Measurements from ENCODE around the gene LPP. TPM values are rescaled to one million over a fixed set of nuclear protein-coding genes. Genes with fewer than 3 reads are reported as not detected.
A peak's percentile ranks its signal among the peaks of the same experiment; 100 is the strongest.

LPP gene
- total RNA-seq, 4 donors from 2014 or later: 56.0 to 65.7 (median 58.1) TPM

DNA sequence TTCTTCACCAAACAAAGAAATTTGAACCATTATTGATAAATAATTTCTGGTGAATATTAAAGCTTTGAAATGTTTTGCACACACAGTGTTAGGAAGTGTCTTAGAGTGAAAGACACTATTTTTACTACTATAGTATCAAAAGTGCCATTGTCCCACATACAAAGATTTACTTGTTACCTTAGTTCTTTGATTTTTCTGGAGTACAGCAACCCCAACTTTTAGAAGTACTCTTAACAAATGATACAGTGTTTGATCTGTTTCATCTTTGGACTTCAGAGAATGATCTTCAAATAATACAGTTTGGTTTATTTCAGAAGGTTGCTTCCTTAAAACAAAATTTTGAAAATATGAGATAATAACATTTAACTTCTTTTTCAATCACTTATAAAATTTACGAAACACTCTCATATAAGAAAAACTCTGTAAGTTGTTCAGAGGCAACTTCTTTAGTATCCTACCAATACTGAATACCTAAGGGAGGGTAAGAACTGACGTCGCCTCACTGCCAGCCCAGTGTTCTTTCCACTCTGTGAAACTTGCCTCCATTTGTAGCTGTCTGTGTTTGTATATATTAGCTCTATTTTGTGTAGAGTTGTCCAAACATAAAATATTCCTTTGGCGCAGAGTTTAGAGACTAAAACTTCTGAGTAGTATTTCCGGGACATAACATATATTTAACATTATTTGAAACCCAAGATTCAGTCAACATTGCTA is 464.2 kb downstream of the LPP start:
- no peak overlapping the region for H3K27ac ChIP-seq

DNA sequence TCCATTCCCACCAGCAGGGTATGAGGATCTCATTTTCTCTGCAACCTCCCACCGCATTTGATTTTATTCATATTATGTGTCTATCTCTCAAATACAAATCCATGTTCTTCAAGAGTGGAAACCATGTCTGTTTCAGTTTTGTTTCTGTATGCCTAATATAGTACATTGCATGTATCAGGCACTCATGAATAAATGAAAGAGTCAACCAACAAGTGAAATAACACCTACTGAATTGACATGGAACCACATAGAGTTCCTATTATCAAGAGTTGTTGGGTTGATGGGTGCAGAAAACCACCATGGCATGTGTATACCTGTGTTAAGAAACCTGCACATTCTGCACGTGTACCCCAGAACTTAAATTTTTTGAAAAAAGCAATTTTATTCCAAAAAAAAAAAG is 466.8 kb downstream of the LPP start:
- ATAC-seq (no peak), DNase-seq (no peak)
- Histone ChIP-seq H3K36me3 (no peaks in the 10 kb centered on the region), H3K4me1 (peaks cover 15 to 31% of the 10 kb centered on the region in 2 donors), H3K27me3 (no peaks in the 10 kb centered on the region), H3K27ac (no peak overlapping the region), H3K9me3 (no peaks in the 10 kb centered on the region), H3K4me3 (no peak overlapping the region)
- TF ChIP-seq, protein P1, sequence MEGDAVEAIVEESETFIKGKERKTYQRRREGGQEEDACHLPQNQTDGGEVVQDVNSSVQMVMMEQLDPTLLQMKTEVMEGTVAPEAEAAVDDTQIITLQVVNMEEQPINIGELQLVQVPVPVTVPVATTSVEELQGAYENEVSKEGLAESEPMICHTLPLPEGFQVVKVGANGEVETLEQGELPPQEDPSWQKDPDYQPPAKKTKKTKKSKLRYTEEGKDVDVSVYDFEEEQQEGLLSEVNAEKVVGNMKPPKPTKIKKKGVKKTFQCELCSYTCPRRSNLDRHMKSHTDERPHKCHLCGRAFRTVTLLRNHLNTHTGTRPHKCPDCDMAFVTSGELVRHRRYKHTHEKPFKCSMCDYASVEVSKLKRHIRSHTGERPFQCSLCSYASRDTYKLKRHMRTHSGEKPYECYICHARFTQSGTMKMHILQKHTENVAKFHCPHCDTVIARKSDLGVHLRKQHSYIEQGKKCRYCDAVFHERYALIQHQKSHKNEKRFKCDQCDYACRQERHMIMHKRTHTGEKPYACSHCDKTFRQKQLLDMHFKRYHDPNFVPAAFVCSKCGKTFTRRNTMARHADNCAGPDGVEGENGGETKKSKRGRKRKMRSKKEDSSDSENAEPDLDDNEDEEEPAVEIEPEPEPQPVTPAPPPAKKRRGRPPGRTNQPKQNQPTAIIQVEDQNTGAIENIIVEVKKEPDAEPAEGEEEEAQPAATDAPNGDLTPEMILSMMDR (IDR thresholded peaks at IDR 0.05 in 4 of 5, conservative IDR thresholded peaks at IDR 0.05 in 1 of 5): no peak
- TF ChIP-seq POLR2A (IDR thresholded peaks at IDR 0.05): no peak
- intact Hi-C loops (cut with DNase I; ENCODE audit: low total_unique reads) (no loop called here), in situ Hi-C loops (cut with MboI; ENCODE audit: low sequenced_read_pairs in 4 of 4) (no loop called here)

More for the DNA sequence above, 464.2 kb downstream of the LPP start:
- intact Hi-C loops (cut with DNase I; ENCODE audit: low total_unique reads) (no loop called here), in situ Hi-C loops (cut with MboI; ENCODE audit: low sequenced_read_pairs in 4 of 4) (no loop called here)
- H3K36me3 ChIP-seq: no peaks in the 10 kb centered on the region
- H3K9me3 ChIP-seq: no peaks in the 10 kb centered on the region
- DNase-seq: no peak
- no peak for ATAC-seq
- H3K4me1 ChIP-seq: peaks cover 3 to 12% of the 10 kb centered on the region in 2 donors
- TF ChIP-seq, protein P1 (IDR thresholded peaks at IDR 0.05 in 4 of 5, conservative IDR thresholded peaks at IDR 0.05 in 1 of 5): no peak
- TF ChIP-seq POLR2A (IDR thresholded peaks at IDR 0.05): no peak
- H3K27me3 ChIP-seq: no peaks in the 10 kb centered on the region
- H3K4me3 ChIP-seq: no peak overlapping the region

DNA sequence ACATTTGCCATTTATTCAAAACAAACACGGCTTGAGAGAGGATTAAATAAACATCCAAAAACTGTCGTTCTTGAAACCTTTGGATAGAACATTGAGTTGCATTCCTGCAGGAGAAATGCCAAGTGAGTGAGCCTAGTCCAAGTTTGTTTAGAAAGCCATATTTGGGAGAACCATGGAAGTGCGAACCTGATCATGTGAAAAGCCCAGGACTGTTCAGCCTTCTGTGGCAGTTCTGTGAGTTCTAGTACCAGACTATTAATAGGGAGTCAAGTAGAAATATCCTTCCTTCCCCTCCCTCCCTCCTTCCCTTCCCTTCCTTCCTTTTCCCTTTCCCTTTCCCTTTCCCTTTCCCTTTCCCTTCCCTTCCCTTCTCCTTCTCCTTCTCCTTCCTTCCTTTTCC is 470.4 kb downstream of the LPP start:
- no peaks in the 10 kb centered on the region for H3K27me3 ChIP-seq
- H3K9me3 ChIP-seq: no peaks in the 10 kb centered on the region
- peak; percentile 54 to 55 for DNase-seq
- peak; percentile 95 to 97 for ATAC-seq
- H3K4me1 ChIP-seq: peaks cover 12 to 19% of the 10 kb centered on the region in 2 donors
- intact Hi-C loops (cut with DNase I; ENCODE audit: low total_unique reads) (no loop called here), in situ Hi-C loops (cut with MboI; ENCODE audit: low sequenced_read_pairs in 4 of 4) (no loop called here)
- no peak overlapping the region for H3K4me3 ChIP-seq
- H3K36me3 ChIP-seq: no peaks in the 10 kb centered on the region
- H3K27ac ChIP-seq: peak overlapping the region; percentile 10 to 65 (median 39)
- TF ChIP-seq POLR2A (IDR thresholded peaks at IDR 0.05): no peak

DNA sequence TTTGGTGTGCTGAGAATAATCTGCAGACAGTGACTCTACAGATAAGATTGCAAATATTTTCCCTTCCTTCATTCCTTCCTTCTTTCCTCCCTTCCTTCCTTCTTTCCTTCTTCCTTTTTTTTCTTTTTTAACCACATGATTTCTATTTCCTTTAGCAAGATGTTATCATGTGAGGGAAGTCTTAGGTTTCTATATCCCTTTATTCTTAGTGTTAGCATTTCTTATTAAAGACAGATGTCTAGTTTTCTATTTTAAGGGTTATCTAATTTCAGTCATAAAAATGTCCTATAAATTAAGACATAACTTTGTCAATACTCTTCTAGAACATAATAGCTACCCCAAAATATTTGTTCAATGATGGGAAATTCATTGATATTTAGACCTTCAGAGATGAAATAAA is 470.9 kb downstream of the LPP start:
- peak overlapping the region; percentile 10 to 65 (median 39) for H3K27ac ChIP-seq
- TF ChIP-seq POLR2A (IDR thresholded peaks at IDR 0.05): no peak
- TF ChIP-seq, protein P1 (IDR thresholded peaks at IDR 0.05 in 4 of 5, conservative IDR thresholded peaks at IDR 0.05 in 1 of 5): no peak
- H3K27me3 ChIP-seq: no peaks in the 10 kb centered on the region
- DNase-seq (no peak), ATAC-seq (no peak)
- no peaks in the 10 kb centered on the region for H3K36me3 ChIP-seq
- H3K4me3 ChIP-seq: no peak overlapping the region
- H3K9me3 ChIP-seq: no peaks in the 10 kb centered on the region
- H3K4me1 ChIP-seq: peaks cover 12 to 19% of the 10 kb centered on the region in 2 donors
- in situ Hi-C loops (cut with MboI; ENCODE audit: low sequenced_read_pairs in 4 of 4): no loop called here
- intact Hi-C loops (cut with DNase I; ENCODE audit: low total_unique reads): no loop called here

DNA sequence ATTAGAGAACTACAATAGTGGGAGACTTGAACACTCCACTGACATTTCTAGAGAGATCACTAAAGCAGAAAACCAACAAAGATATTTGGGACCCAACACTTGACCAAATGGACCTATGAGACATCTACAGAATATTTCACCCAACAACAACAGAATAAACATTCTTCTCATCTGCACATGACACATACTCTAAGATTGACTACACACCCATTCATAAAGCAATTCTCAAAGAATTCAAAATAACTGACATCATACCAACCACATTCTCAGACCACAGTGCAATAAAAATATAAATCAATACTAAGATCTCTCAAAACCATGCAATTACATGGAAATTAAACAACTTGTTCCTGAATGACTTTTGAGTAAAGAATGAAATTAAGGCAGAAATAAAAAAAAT is 473.7 kb downstream of the LPP start:
- ATAC-seq: no peak
- Histone ChIP-seq H3K4me3 (no peak overlapping the region), H3K36me3 (no peaks in the 10 kb centered on the region), H3K4me1 (peaks cover 12 to 19% of the 10 kb centered on the region in 2 donors), H3K9me3 (no peaks in the 10 kb centered on the region), H3K27ac (no peak overlapping the region), H3K27me3 (no peaks in the 10 kb centered on the region)
- in situ Hi-C loops (cut with MboI; ENCODE audit: low sequenced_read_pairs in 4 of 4): no loop called here
- no peak for DNase-seq
- TF ChIP-seq POLR2A (IDR thresholded peaks at IDR 0.05): no peak
- TF ChIP-seq, protein P1 (IDR thresholded peaks at IDR 0.05 in 4 of 5, conservative IDR thresholded peaks at IDR 0.05 in 1 of 5): no peak
- intact Hi-C loops (cut with DNase I; ENCODE audit: low total_unique reads): no loop called here

Data from gastrocnemius medialis (tissue), 4 donors.